Natural killer cell (primary cell): ENCODE results near the gene MESP1. TPM values are rescaled to one million over a fixed set of nuclear protein-coding genes. Genes with fewer than 3 reads are reported as not detected.
A peak's percentile ranks its signal among the peaks of the same experiment; 100 is the strongest.

Experiments
- ATAC-seq, 3 donors: fragments of 150-1000 bp in 2 of 3; fragments of 200-7000 bp in 1 of 3; cut with Tn5 transposase; 1 replicate in 1 of 3; 2 replicates in 2 of 3; pipeline ENCODE4 v1.10.0; 2021; ENCODE audit warnings: mild to moderate bottlenecking in 2 of 3, moderate library complexity in 2 of 3
- DNase-seq, 2 donors: peaks; one replicate each; pipeline versions ENCODE4 v3.0.0 to v3.0.0-alpha.2; 2013 to 2021; ENCODE audit warnings: mixed read lengths in 1 of 2
- H3K27ac ChIP-seq: one replicate; pipeline ENCODE4 v1.5.1; 2013; ENCODE audit warnings: mild to moderate bottlenecking, low read length
- H3K27me3 ChIP-seq: one replicate; pipeline ENCODE4 v1.6.1; 2013; ENCODE audit warnings: low read length; ENCODE audit not compliant: control insufficient read depth, insufficient read depth
- H3K36me3 ChIP-seq: one replicate; pipeline ENCODE4 v1.6.1; 2013; ENCODE audit warnings: low read length; ENCODE audit not compliant: control insufficient read depth, insufficient read depth
- H3K4me1 ChIP-seq: one replicate; pipeline ENCODE4 v1.6.1; 2013; ENCODE audit warnings: low read length; ENCODE audit not compliant: control insufficient read depth, insufficient read depth
- H3K4me3 ChIP-seq: one replicate; pipeline ENCODE4 v1.5.1; 2013; ENCODE audit warnings: low read length
- H3K9me3 ChIP-seq: one replicate; pipeline ENCODE4 v1.6.1; 2013; ENCODE audit warnings: low read length; ENCODE audit not compliant: control insufficient read depth, insufficient read depth
- H3K27ac Mint-ChIP-seq, 2 donors: one replicate each; pipeline ENCODE4 v1.8.0; 2022; ENCODE audit warnings: mild to moderate bottlenecking in 2 of 2, mixed read lengths in 2 of 2, moderate library complexity in 1 of 2
- H3K27me3 Mint-ChIP-seq, 2 donors: one replicate each; pipeline ENCODE4 v1.8.0; 2022; ENCODE audit warnings: low read depth in 2 of 2, mixed read lengths in 2 of 2
- H3K36me3 Mint-ChIP-seq: one replicate; pipeline ENCODE4 v1.8.0; 2022; ENCODE audit warnings: mixed read lengths
- H3K4me1 Mint-ChIP-seq, 2 donors: one replicate each; pipeline ENCODE4 v1.8.0; 2022; ENCODE audit warnings: mixed read lengths in 2 of 2
- H3K4me3 Mint-ChIP-seq: one replicate; pipeline ENCODE4 v1.8.0; 2022; ENCODE audit warnings: mild to moderate bottlenecking, moderate library complexity, mixed read lengths
- H3K9me3 Mint-ChIP-seq, 2 donors: one replicate each; pipeline ENCODE4 v1.8.0; 2022; ENCODE audit warnings: mixed read lengths in 2 of 2
- CTCF ChIP-seq: fragments of 200-600 bp; IDR thresholded peaks from one replicate; pipeline ENCODE4 v1.8.0; 2022; ENCODE audit warnings: antibody characterized with exemption
- WGBS: methylation state at CpG from one replicate; pipeline ENCODE4 v1.1.7; 2013; ENCODE audit warnings: missing lambda C conversion rate; ENCODE audit not compliant: insufficient coverage; 5-methylcytosine and 5-hydroxymethylcytosine counted together
- intact Hi-C: fragments of 100-400 bp; cut with micrococcal nuclease; formaldehyde crosslinking; loops from one replicate; pipeline ENCODE4 v1.14.2; 2022
- total RNA-seq, 4 donors: library from RNA; stranded (reverse); fragments of 120-200 nt in 1 of 4; gene quantifications; one replicate each; pipeline versions ENCODE4 v1.2.3 to v1.2.4, GENCODE V29; 2013 to 2022

Gene MESP1
- total RNA-seq, 3 donors from 2014 or later (not counting 1 experiment from before 2014, with no cell fraction given): 0.45 to 2.9 (median 2.5) TPM

GRCh38 chr15:89747708-89748682, 3.1 kb downstream of the MESP1 start:
- peak overlapping the region in 1 of 2 donors; percentile 3 for H3K27ac Mint-ChIP-seq
- H3K9me3 Mint-ChIP-seq: no peaks in the 10 kb centered on the region
- intact Hi-C loops: no loop called here

GRCh38 chr15:89746386-89746780, 4.7 kb downstream of the MESP1 start:
- Mint-ChIP-seq H3K4me1 (peaks cover 0 to 4% of the 10 kb centered on the region in 2 donors), H3K36me3 (no peaks in the 10 kb centered on the region), H3K9me3 (no peaks in the 10 kb centered on the region), H3K27ac (no peak overlapping the region), H3K4me3 (no peak overlapping the region), H3K27me3 (no peaks in the 10 kb centered on the region)
- Histone ChIP-seq H3K4me3 (no peak overlapping the region), H3K27me3 (peaks cover 2% of the 10 kb centered on the region), H3K4me1 (peaks cover 15% of the 10 kb centered on the region), H3K36me3 (no peaks in the 10 kb centered on the region), H3K9me3 (no peaks in the 10 kb centered on the region), H3K27ac (no peak overlapping the region)
- TF ChIP-seq CTCF: no peak
- WGBS: 91% methylated on average over 9 of the region's 9 CpGs
- ATAC-seq: no peak
- no peak for DNase-seq
- intact Hi-C loops: no loop called here

More at GRCh38 chr15:89747708-89748682, 3.1 kb downstream of the MESP1 start:
- peaks cover 0 to 4% of the 10 kb centered on the region in 2 donors for H3K4me1 Mint-ChIP-seq
- no peak overlapping the region for H3K27ac ChIP-seq
- no peaks in the 10 kb centered on the region for H3K36me3 ChIP-seq
- H3K9me3 ChIP-seq: no peaks in the 10 kb centered on the region
- H3K4me3 ChIP-seq: no peak overlapping the region
- no peak for ATAC-seq
- TF ChIP-seq CTCF: no peak
- H3K4me1 ChIP-seq: peaks cover 17% of the 10 kb centered on the region
- no peaks in the 10 kb centered on the region for H3K36me3 Mint-ChIP-seq
- no peak for DNase-seq
- 86% methylated on average over 26 of the region's 28 CpGs for WGBS
- no peaks in the 10 kb centered on the region for H3K27me3 Mint-ChIP-seq
- H3K27me3 ChIP-seq: peaks cover 2% of the 10 kb centered on the region
- H3K4me3 Mint-ChIP-seq: peak overlapping the region; percentile 41

GRCh38 chr15:89745768-89746167, 5.3 kb downstream of the MESP1 start:
- TF ChIP-seq CTCF: no peak
- intact Hi-C loops: no loop called here
- ATAC-seq: no peak
- Histone ChIP-seq H3K36me3 (no peaks in the 10 kb centered on the region), H3K4me1 (peaks cover 12% of the 10 kb centered on the region), H3K4me3 (no peak overlapping the region), H3K27me3 (peaks cover 2% of the 10 kb centered on the region), H3K9me3 (no peaks in the 10 kb centered on the region), H3K27ac (no peak overlapping the region)
- Mint-ChIP-seq H3K27me3 (no peaks in the 10 kb centered on the region), H3K4me3 (no peak overlapping the region), H3K27ac (no peak overlapping the region), H3K9me3 (no peaks in the 10 kb centered on the region), H3K4me1 (peaks cover 0 to 4% of the 10 kb centered on the region in 2 donors), H3K36me3 (no peaks in the 10 kb centered on the region)
- WGBS: 89% methylated on average over 1 of the region's 1 CpG
- DNase-seq: no peak
